CD4-positive, CD25-positive, alpha-beta regulatory T cell (primary cell): ENCODE data around the gene INPP1. TPM values are rescaled to one million over a fixed set of nuclear protein-coding genes. Genes with fewer than 3 reads are reported as not detected.

Source experiments
- ATAC-seq, 2 donors: fragments of 150-1000 bp; cut with Tn5 transposase; one replicate each; pipeline ENCODE4 v1.10.0; 2021; ENCODE audit warnings: low read depth in 2 of 2, moderate number of reproducible peaks in 2 of 2, moderate library complexity in 1 of 2
- DNase-seq, 3 donors: peaks; one replicate each; pipeline versions ENCODE4 v3.0.0 to v3.0.0-alpha.2; 2012 to 2022; ENCODE audit warnings: mixed read lengths in 1 of 3
- H3K27ac ChIP-seq: one replicate; pipeline ENCODE4 v1.7.0; 2013; ENCODE audit warnings: mild to moderate bottlenecking, low read length; ENCODE audit not compliant: insufficient read depth, poor library complexity, severe bottlenecking
- H3K27me3 ChIP-seq: one replicate; pipeline ENCODE4 v1.7.0; 2013; ENCODE audit warnings: low read length; ENCODE audit not compliant: control insufficient read depth, insufficient read depth
- H3K36me3 ChIP-seq: one replicate; pipeline ENCODE4 v1.7.0; 2013; ENCODE audit warnings: mild to moderate bottlenecking, low read length, moderate library complexity; ENCODE audit not compliant: control insufficient read depth, insufficient read depth
- H3K4me1 ChIP-seq: 2 replicates; pipeline ENCODE4 v1.7.0; 2013; ENCODE audit warnings: mild to moderate bottlenecking, low read length; ENCODE audit not compliant: insufficient read depth, control insufficient read depth, poor library complexity, severe bottlenecking
- H3K4me3 ChIP-seq: one replicate; pipeline ENCODE4 v1.7.0; 2013; ENCODE audit warnings: low read depth, mild to moderate bottlenecking, low read length, moderate library complexity
- H3K9me3 ChIP-seq, 2 experiments: 1 replicate in 1 of 2; 2 replicates in 1 of 2; pipeline ENCODE4 v1.7.0; 2013; ENCODE audit warnings: low read length in 2 of 2, mild to moderate bottlenecking in 1 of 2, moderate library complexity in 1 of 2; ENCODE audit not compliant: control insufficient read depth in 2 of 2
- H3K27ac Mint-ChIP-seq, 3 donors: one replicate each; pipeline ENCODE4 v1.8.0; 2020 to 2022; ENCODE audit warnings: mild to moderate bottlenecking in 3 of 3, mixed read lengths in 3 of 3, moderate library complexity in 2 of 3
- H3K27me3 Mint-ChIP-seq: one replicate; pipeline ENCODE4 v1.8.0; 2022; ENCODE audit warnings: mild to moderate bottlenecking, mixed read lengths
- H3K36me3 Mint-ChIP-seq: one replicate; pipeline ENCODE4 v1.8.0; 2020; ENCODE audit warnings: mixed read lengths
- H3K4me1 Mint-ChIP-seq, 4 donors: one replicate each; pipeline ENCODE4 v1.8.0; 2020 to 2022; ENCODE audit warnings: mixed read lengths in 4 of 4, mild to moderate bottlenecking in 1 of 4
- H3K4me3 Mint-ChIP-seq, 4 donors: one replicate each; pipeline ENCODE4 v1.8.0; 2020 to 2022; ENCODE audit warnings: mild to moderate bottlenecking in 4 of 4, mixed read lengths in 4 of 4, moderate library complexity in 3 of 4
- H3K9me3 Mint-ChIP-seq, 7 donors: one replicate each; pipeline ENCODE4 v1.8.0; 2020 to 2022; ENCODE audit warnings: mixed read lengths in 7 of 7, mild to moderate bottlenecking in 3 of 7, moderate library complexity in 2 of 7
- polyA plus RNA-seq, 4 donors: library from polyadenylated mRNA; unstranded; fragments of 300-500 nt; fragmentation: Illumina TruSeq; gene quantifications; one replicate each; pipeline ENCODE4 v1.2.3, GENCODE V29; 2021
- total RNA-seq: library from RNA; stranded (reverse); gene quantifications from one replicate; pipeline ENCODE4 v1.2.3, GENCODE V29; 2022

Gene INPP1
- total and polyA plus RNA-seq, 5 donors from 2014 or later, result 5.3 to 13.5 (median 13.1) TPM

- Histone ChIP-seq H3K27ac (no peak overlapping the region), H3K27me3 (no peaks in the 10 kb centered on the region), H3K36me3 (no peaks in the 10 kb centered on the region), H3K9me3 (no peaks in the 10 kb centered on the region), H3K4me3 (no peak overlapping the region), H3K4me1 (peaks cover 17% of the 10 kb centered on the region)
- no peak for ATAC-seq
- Mint-ChIP-seq H3K27ac (no peak overlapping the region), H3K27me3 (no peaks in the 10 kb centered on the region), H3K4me1 (peaks cover 17 to 23% (median 21%) of the 10 kb centered on the region in 4 donors), H3K9me3 (no peaks in the 10 kb centered on the region), H3K4me3 (no peak overlapping the region), H3K36me3 (no peaks in the 10 kb centered on the region)
- no peak for DNase-seq
Measured at GRCh38 chr2:190405995-190406394, 62.6 kb downstream of the INPP1 start.

- Mint-ChIP-seq H3K27ac (no peak overlapping the region), H3K4me3 (no peak overlapping the region), H3K27me3 (no peaks in the 10 kb centered on the region), H3K36me3 (peaks cover 4% of the 10 kb centered on the region), H3K4me1 (peaks cover 24 to 30% (median 28%) of the 10 kb centered on the region in 4 donors), H3K9me3 (no peaks in the 10 kb centered on the region)
- no peak for DNase-seq
- Histone ChIP-seq H3K36me3 (no peaks in the 10 kb centered on the region), H3K27ac (peak overlapping the region; percentile 97), H3K4me3 (no peak overlapping the region), H3K4me1 (peaks cover 25% of the 10 kb centered on the region), H3K27me3 (no peaks in the 10 kb centered on the region), H3K9me3 (no peaks in the 10 kb centered on the region)
- ATAC-seq, result no peak
Measured at GRCh38 chr2:190406805-190407204, 63.4 kb downstream of the INPP1 start.

GRCh38 chr2:190407246-190407661 lies 63.9 kb downstream of the INPP1 start:
- Mint-ChIP-seq H3K4me3 (no peak overlapping the region), H3K4me1 (peaks cover 27 to 34% (median 31%) of the 10 kb centered on the region in 4 donors), H3K36me3 (peaks cover 7% of the 10 kb centered on the region), H3K27ac (no peak overlapping the region), H3K27me3 (no peaks in the 10 kb centered on the region), H3K9me3 (no peaks in the 10 kb centered on the region)
- peak overlapping the region; percentile 97 for H3K27ac ChIP-seq
- no peaks in the 10 kb centered on the region for H3K36me3 ChIP-seq
- H3K27me3 ChIP-seq, result no peaks in the 10 kb centered on the region
- H3K4me1 ChIP-seq, result peaks cover 26% of the 10 kb centered on the region
- DNase-seq, result peak; percentile 32 to 86 (median 80)
- peak overlapping the region; percentile 76 for H3K4me3 ChIP-seq
- peak; percentile 38 to 54 for ATAC-seq
- no peaks in the 10 kb centered on the region for H3K9me3 ChIP-seq

- DNase-seq (peak in 2 of 3 donors; percentile 55 to 72), ATAC-seq (peak; percentile 53 to 54)
- Histone ChIP-seq H3K4me1 (peaks cover 26% of the 10 kb centered on the region), H3K27ac (peak within 1 kb of the TSS; percentile 97), H3K9me3 (no peaks in the 10 kb centered on the region), H3K36me3 (no peaks in the 10 kb centered on the region), H3K4me3 (peak within 1 kb of the TSS; percentile 97), H3K27me3 (no peaks in the 10 kb centered on the region)
- H3K27ac Mint-ChIP-seq, result peak within 1 kb of the TSS; percentile 95 to 98 (median 96)
- H3K9me3 Mint-ChIP-seq, result no peaks in the 10 kb centered on the region
- peak within 1 kb of the TSS; percentile 94 to 98 (median 96) for H3K4me3 Mint-ChIP-seq
- H3K4me1 Mint-ChIP-seq, result peaks cover 33 to 41% (median 36%) of the 10 kb centered on the region in 4 donors
- H3K27me3 Mint-ChIP-seq, result no peaks in the 10 kb centered on the region
- H3K36me3 Mint-ChIP-seq, result peaks cover 7% of the 10 kb centered on the region
Measured at GRCh38 chr2:190407662-190408537, 64.5 kb downstream of the INPP1 start, which contains the start of gene MFSD6. Gene MFSD6 (plus strand): TSS chr2:190408355. CDS start chr2:190436030, 27,675 bp downstream.

- Histone ChIP-seq H3K27me3 (no peaks in the 10 kb centered on the region), H3K4me1 (peaks cover 26% of the 10 kb centered on the region), H3K9me3 (no peaks in the 10 kb centered on the region), H3K36me3 (no peaks in the 10 kb centered on the region), H3K27ac (peak overlapping the region; percentile 97), H3K4me3 (peak overlapping the region; percentile 97)
- peak overlapping the region; percentile 95 to 98 (median 96) for H3K27ac Mint-ChIP-seq
- DNase-seq (peak; percentile 76 to 86 (median 82)), ATAC-seq (peak; percentile 69 to 70)
- peaks cover 39 to 49% (median 43%) of the 10 kb centered on the region in 4 donors for H3K4me1 Mint-ChIP-seq
- H3K4me3 Mint-ChIP-seq, result peak overlapping the region; percentile 94 to 98 (median 96)
- no peaks in the 10 kb centered on the region for H3K27me3 Mint-ChIP-seq
- H3K36me3 Mint-ChIP-seq, result peaks cover 13% of the 10 kb centered on the region
- H3K9me3 Mint-ChIP-seq, result no peaks in the 10 kb centered on the region
Measured at GRCh38 chr2:190408538-190409271, 65.3 kb downstream of the INPP1 start.

- no peaks in the 10 kb centered on the region for H3K27me3 ChIP-seq
- Mint-ChIP-seq H3K4me3 (peak overlapping the region; percentile 94 to 98 (median 96)), H3K9me3 (no peaks in the 10 kb centered on the region), H3K4me1 (peaks cover 39 to 56% (median 50%) of the 10 kb centered on the region in 4 donors), H3K27me3 (no peaks in the 10 kb centered on the region), H3K27ac (peak overlapping the region; percentile 95 to 98 (median 96)), H3K36me3 (peaks cover 14% of the 10 kb centered on the region)
- H3K36me3 ChIP-seq, result no peaks in the 10 kb centered on the region
- peak overlapping the region; percentile 97 for H3K27ac ChIP-seq
- peaks cover 32% of the 10 kb centered on the region for H3K4me1 ChIP-seq
- H3K4me3 ChIP-seq, result peak overlapping the region; percentile 97
- no peak for ATAC-seq
- no peaks in the 10 kb centered on the region for H3K9me3 ChIP-seq
- no peak for DNase-seq
Measured at GRCh38 chr2:190409616-190410015, 66.2 kb downstream of the INPP1 start.

GRCh38 chr2:190410166-190410565 lies 66.8 kb downstream of the INPP1 start:
- Histone ChIP-seq H3K4me1 (peaks cover 33% of the 10 kb centered on the region), H3K9me3 (no peaks in the 10 kb centered on the region), H3K27ac (no peak overlapping the region), H3K27me3 (no peaks in the 10 kb centered on the region), H3K4me3 (peak overlapping the region; percentile 97), H3K36me3 (no peaks in the 10 kb centered on the region)
- peaks cover 14% of the 10 kb centered on the region for H3K36me3 Mint-ChIP-seq
- ATAC-seq, result no peak
- peak overlapping the region in 2 of 3 donors; percentile 96 to 98 for H3K27ac Mint-ChIP-seq
- H3K9me3 Mint-ChIP-seq, result no peaks in the 10 kb centered on the region
- H3K4me3 Mint-ChIP-seq, result peak overlapping the region; percentile 94 to 98 (median 96)
- H3K27me3 Mint-ChIP-seq, result no peaks in the 10 kb centered on the region
- no peak for DNase-seq
- H3K4me1 Mint-ChIP-seq, result peaks cover 39 to 57% (median 51%) of the 10 kb centered on the region in 4 donors
